Testis (tissue), 2 donors: ENCODE data around the gene RBP2.

Source experiments
- POLR2A ChIP-seq: fragments of 450-650 bp; IDR thresholded peaks from one replicate; pipeline ENCODE4 v1.6.1; 2017; ENCODE audit warnings: antibody characterized with exemption, mild to moderate bottlenecking, moderate library complexity
- TF ChIP-seq, protein P1 (sequence below), 3 experiments: fragments of 450-650 bp in 2 of 3; fragments of 200-600 bp in 1 of 3; sonication (generic) in 1 of 3; IDR thresholded peaks; one replicate each; pipeline ENCODE4 v1.5.1; 2016 to 2019; ENCODE audit warnings: antibody characterized with exemption in 3 of 3, mild to moderate bottlenecking in 2 of 3, moderate library complexity in 1 of 3

DNA sequence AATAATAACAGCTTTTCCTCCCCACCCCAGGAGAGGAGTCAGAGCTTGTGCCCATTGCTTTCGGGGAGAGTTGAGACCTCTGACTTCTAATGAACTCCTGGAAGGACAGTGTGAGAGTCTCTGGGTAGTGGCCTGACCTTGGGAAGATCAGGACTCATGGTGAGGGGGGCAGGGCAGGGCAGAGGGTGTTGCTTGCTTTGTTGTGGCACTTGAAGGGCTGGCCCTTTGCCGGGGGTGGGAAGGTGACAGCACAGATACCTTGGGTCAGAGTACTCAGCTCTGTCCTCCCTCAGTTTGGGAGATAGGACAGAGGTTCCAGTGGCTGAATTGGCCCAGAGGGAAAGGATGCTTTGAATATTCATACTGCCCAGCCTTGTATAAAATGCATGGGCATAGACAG lies 15.8 kb downstream of the RBP2 start:
- TF ChIP-seq, protein P1, sequence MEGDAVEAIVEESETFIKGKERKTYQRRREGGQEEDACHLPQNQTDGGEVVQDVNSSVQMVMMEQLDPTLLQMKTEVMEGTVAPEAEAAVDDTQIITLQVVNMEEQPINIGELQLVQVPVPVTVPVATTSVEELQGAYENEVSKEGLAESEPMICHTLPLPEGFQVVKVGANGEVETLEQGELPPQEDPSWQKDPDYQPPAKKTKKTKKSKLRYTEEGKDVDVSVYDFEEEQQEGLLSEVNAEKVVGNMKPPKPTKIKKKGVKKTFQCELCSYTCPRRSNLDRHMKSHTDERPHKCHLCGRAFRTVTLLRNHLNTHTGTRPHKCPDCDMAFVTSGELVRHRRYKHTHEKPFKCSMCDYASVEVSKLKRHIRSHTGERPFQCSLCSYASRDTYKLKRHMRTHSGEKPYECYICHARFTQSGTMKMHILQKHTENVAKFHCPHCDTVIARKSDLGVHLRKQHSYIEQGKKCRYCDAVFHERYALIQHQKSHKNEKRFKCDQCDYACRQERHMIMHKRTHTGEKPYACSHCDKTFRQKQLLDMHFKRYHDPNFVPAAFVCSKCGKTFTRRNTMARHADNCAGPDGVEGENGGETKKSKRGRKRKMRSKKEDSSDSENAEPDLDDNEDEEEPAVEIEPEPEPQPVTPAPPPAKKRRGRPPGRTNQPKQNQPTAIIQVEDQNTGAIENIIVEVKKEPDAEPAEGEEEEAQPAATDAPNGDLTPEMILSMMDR (IDR thresholded peaks at IDR 0.05), result no peak
- TF ChIP-seq POLR2A, result no peak
